Measurements from ENCODE around the gene ST3GAL3.

Gene ST3GAL3

DNA sequence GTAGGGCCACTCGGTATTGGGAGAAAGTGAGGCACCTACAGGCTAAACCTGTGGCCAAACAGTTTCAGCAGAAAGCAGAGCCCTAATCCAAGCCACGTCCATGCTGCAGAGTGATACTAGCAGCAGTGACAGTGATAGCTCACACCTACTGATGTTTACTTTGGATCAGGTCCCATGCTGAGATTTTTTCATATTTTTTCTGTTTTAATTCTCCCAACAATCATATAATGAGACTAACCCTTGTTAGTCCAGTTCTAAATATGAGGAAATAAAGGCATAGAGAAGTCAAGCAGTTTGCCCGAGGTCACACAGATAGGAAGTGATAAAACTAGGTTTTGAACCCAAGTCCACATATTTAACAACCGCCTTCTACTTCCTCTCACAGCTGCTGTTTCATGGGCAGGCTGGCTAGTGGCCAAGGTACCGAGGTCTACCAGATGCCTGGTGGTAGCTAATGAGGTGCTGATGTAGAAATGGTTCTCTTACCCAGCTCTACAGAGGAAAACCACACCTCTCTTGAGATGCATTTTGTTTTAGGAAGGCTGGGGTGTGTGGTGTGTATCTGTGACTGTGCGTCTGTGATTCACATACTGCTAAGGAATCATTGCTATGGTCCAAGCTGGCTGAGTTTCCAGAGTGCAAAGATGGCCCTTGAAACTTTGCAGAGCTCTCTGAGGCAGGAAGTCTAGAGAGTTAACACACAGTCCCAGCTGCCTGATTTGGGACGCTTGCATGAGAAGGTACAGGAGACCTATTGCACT, 146.0 kb downstream of the ST3GAL3 start:
- no peak for DNase-seq

DNA sequence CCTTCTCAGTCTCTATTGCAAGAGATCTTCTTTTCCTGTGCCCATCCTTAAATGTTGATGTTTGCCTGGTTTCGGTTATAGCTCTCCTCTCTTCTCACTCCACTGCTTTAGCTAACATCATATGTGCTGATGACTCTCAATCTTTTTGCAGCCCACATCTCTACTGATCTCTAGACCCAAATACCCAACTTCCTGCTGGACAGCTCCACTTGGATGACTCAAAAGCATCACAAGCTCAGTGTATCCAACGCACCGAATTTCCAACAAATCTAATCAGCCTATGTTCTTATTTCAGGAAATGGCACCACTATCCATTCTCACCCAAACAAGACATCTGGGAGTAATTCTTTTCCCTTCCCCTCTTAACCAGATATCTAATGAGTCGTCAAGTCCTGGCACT, 147.1 kb downstream of the ST3GAL3 start:
- no peak for DNase-seq

DNA sequence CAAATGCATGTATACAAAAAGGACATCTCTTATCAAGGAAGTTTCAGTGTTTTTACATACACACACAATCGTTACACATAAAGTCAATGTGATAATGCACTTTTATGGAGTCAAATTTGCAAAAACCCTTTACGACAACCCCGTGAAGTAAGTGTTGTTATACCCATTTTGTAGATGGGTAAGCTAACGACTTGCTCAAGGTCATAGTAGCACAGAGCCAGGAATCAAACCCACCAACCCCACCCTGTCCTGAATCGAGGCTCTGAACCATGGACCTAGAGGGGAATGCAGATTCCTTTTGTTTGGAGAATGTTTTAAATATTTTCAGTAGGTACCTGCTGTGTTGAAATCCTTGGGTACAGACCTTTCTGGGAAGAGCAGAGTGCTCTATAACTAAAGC, 148.9 kb downstream of the ST3GAL3 start:
- DNase-seq: no peak

DNA sequence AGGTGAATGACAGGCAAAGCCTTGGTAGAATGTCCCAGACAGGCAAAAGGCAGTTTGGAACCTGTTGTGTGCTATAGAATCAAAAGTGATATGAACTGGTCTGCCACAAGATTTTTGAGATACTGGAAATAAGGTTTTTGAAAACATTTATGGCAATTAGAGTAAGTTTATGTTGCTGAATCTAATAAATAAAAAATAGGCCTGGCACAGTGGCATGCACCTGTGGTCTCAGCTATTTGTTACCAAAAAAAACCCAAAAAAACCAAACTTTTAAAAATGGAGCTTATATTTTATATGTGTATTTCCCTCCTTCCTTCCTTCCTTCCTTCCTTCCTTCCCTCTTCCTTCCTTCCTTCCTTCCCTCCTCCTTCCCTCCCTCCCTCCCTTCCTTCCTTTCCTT, 149.8 kb downstream of the ST3GAL3 start:
- no peak for DNase-seq

DNA sequence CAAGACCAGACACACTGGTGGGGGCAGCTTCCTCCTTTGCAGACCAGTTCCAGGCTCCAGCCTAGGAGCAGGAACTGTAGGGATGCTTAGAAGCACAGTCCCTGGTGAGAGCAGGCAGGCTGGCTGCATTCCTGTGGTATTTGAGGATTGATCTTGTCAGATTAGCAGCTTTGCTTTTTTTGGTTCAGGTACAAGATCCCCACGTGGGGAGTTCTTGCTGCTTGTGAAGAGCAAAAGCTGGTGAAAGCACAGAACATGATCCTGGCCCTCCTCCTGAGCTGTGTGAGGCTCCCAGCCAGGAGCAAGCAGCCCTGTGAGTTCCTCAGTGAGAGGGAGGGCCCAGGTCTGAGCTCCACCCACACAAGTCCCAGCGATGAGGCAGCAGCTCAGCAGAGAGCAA, 151.0 kb downstream of the ST3GAL3 start:
- no peak for DNase-seq

DNA sequence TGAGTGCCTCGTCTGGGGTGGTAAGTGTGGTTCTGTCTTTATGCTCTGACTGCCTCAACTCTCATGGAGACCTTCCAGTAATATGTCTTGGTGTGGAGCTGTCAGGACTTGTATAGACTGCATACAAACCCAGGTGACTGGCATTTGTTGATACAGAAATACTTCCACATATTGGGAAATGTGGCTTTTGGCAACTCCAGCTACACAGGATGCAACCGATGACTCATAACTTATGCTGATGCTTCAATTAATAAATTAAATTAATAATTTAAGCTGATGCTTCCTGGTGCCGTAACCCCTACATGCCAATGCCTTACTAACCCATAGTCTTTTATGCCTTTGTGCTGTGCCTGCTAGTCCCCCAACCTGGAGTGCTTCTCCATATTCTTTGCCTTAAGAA, 154.0 kb downstream of the ST3GAL3 start:
- DNase-seq: no peak

DNA sequence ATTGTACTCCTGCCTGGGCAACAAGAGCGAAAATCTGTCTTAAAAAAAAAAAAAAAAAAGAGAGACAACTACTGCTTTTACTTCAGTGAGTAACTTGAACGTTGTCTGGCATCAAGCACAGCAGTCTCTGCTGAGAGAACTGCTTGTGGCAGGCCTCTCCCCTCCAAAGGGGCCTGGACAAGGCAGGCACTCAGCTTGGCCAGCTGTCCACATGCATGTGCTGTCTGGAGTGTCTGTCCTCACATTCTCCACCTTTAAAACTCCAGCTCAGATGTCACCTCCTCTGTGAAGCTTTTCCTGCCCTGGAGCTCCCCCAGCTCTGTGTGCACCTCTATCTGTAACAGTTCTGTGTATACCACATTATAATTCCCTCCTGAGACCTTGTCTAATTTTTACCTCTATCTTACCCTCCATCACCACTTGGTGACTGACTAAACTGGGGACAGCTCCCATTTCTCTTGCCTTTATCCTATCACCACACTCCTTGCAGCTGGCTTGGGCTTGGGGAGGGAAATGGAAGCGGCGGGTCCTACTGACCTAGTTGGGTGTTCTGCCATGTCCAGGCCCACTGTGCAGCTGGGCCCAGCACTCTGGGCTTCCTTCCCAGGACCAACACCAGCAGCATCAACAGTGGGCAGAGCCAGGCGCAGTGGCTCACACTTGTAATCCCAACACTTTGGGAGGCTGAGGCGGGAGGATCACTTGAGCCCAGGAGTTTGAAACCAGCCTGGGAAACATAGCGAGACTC, 154.8 kb downstream of the ST3GAL3 start:
- DNase-seq: no peak

DNA sequence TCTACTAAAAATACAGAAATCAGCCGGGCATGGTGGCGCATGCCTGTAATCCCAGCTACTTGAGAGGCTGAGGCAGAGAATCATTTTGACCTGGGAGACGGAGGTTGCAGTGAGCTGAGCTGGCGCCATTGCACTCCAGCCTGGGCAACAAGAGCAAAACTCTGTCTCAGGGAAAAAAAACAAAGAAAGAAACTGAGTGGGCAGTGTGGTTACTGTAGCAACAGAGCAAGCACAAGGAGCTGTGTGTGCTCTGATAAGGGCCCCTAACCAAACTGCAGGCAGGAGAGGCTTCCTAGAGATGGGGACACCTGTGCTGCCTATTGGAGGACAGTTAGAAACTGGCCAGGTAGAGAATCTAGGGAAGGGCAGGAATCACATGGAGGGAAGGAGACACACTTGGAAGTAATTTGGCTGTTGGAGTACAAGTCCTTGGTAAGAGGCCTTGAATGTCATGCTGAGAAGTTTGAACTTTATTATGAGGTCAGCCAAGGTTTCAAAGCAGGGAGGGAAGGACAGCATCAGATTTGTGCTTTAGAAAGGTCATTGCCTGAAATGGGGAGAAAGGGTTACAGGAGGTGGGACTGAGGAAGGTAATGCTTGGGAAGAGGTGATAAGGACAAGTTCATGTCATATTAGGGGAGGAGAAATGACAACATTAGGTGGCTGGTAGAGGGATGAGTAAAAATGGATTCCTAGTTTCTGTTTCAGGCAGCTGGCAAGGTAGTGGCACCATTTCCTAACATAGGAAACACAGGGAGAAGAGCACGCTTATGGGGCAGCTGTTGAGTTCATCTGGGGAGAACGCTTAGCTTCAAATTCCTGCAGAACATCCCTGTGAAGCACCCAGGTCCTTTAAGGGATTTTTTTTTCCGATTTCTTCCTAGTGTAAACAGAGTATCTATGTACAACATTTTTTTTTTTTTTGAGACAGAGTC, 157.0 kb downstream of the ST3GAL3 start:
- DNase-seq: no peak

DNA sequence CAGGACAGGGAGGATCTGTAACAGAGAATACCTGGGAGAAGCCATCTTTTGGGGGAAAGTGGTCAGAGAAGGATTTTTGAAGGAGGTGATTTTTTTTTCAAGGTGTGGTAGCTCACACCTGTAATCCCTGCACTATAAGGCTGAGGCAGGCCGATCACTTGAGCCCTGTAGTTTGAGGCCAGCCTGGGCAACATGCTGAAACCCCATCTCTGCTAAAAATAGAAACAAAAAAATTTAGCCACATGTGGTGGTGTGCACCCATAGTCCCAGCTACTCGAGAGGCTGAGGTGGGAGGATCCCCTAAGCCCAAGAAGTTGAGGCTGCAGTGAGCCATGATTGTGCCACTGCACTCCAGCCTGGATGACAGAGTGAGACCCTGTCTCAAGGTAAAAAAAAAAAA, 158.9 kb downstream of the ST3GAL3 start:
- DNase-seq: no peak

DNA sequence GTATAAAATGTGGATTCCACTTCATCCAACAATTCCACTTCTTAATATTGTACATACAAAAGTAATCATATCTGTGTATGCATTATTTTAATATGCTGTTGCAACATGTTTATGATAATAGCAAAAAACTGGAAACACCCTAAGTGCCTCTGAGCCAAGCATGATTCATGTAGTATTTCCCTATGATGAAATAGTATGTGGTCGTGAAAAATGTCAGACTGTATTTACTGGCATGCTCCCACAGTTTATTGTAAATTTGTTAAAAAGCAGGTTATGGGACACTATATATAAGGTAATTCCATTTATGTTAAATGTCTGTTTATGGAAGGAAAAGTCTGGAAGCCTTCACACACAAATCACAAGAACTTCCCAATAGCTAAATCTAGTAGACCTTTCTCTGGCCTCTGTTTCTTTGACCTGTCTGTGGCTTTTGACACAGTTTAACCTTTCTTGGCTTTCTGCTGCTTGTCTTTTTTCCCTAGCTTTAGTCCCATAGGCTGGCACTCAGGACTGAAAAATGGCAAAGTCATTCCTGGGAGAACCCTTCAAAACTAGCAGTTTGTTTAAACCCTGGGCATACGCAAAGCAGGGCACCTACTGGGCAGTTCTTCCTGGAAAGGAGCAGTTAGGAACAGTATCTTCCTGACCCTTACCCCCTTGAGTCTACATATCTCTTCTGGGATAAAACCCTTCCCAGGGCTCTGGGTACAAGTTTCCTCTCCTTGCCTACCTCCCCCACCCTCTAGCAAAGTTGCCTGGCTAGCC, 160.8 kb downstream of the ST3GAL3 start:
- DNase-seq: no peak

DNA sequence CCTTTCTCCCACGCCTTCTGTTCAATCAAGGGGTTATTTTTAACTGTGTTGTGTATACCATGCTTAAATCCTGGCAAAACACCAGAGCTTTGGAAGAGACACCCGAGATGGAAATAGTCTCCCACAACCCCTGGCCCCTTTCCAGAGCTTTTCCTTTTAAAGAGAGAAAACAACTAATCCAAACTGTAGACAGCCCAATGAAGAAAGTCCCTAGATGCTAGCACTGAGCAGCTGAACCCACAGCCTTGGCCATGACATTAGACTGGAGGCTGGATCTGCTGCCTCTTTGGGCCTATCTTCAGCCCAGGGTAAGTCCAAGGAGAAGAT, 161.4 kb downstream of the ST3GAL3 start:
- DNase-seq: no peak

DNA sequence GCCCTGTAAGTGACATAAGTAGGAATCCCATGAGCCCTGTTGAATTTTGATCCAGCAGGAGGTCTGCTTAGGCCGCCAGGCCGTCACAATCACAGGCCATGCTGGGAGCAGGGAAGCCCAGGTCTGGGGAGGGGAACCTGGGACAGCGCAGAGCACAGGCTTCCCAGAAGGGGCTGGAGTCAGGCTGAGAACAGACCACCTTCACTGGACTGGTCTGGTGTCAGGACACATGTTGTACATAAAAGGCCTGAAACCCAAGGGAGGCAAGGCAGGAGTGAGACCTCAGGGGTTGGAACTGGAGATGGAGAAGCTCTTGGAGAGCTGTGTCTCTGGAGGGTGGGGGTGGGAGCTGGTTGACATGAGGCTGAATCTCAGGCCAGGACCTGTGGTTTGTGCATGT, 163.0 kb downstream of the ST3GAL3 start:
- DNase-seq: no peak

DNA sequence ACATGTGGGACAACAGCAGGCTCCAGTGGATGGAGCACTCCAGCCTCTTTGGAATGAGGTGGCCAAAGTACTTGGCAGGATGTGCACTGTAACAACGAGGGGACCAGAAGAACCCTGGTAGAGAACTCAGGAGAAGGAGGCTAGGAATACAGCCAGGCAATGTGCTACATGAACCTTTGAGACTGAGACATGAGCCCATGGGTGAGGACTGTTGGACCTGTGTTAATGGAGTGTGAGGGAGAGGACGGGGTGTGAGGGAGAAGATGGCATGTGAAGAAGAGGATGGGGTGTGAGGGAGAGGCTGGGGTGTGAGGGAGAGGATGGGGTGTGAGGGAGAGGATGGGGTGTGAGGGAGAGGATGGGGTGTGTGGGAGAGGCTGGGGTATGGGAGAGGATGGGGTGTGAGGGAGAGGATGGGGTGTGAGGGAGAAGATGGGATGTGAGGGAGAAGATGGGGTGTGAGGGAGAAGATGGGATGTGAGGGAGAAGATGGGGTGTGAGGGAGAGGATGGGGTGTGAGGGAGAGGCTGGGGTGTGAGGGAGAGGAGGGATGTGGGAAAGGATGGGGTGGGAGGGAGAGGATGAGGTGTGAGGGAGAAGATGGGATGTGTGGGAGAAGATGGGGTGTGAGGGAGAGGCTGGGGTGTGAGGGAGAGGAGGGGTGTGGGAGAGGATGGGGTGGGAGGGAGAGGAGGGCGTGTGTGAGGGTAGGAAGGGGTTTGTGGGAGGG, 164.0 kb downstream of the ST3GAL3 start:
- no peak for DNase-seq

DNA sequence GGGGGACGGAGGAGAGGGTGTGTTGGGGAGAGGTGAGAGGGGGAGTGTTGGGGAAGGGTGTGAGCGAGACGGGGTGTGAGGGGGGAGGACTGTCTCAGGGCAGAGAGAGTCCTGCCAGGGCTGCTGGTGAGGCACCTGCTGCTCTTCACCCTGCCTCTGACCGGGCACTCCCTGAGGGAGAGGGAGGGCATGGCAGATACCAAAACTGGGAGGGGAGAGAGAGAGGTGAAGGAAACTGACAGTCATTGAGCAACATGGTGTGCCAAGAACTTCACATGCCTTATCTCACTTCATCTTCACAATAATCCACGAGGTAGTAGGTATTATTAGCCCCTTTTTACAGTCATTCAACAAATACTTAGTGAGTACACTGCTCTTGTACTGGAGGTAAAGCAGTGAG, 164.9 kb downstream of the ST3GAL3 start:
- DNase-seq: no peak

DNA sequence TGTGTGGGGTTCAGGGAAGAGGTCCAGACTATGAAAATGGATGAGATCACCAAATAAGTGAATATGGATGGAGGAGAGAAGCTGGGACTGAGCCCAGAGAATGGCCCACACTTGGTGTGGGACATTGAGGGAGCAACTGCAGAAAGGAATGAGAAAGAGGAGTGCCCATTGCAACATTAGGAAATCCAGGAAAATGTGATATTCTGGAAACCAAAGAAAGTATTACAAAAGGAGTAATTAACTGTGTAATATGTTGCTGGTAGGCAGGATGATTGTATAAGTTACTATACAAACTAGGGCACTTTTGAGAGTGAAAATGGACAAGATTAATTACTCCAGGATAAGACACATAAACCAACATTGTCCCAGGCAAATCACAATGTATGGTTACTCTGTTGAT, 166.5 kb downstream of the ST3GAL3 start:
- no peak for DNase-seq

DNA sequence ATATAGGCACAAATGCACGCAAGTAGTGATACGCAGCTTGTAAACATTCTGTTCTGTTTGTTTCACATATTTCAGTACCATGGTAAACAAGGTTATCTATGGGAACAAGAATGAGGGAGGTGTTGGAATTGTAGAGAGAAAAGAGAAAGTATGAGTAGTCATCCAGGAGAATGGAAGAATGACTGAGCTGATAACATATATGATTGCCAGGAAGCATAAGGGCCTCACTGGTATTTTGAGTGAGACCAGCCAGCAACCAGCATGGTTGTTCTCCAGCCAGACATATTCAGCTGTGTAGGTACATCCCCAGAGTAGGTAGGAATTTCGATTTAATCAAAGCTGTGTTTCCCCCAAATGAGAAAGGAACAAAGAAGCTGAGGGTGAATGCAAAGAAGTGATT, 167.4 kb downstream of the ST3GAL3 start:
- no peak for DNase-seq

DNA sequence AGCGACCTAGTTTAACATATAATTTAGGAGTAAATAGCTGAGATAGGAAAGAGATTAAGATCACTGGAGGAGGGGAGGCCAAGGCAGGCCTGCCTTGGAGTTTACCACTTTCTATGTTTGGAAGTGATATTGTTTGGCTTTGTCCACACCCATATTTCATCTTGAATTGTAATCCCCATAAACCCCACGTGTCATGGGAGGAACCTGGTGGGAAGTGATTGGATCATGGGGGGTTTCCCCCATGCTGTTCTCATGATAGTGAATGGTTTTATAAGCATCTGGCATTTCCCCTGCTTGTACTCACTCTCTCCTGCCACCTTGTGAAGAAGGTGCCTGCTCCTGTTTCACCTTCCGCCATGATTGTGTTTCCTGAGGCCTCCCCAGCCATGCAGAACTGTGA, 168.0 kb downstream of the ST3GAL3 start:
- no peak for DNase-seq

DNA sequence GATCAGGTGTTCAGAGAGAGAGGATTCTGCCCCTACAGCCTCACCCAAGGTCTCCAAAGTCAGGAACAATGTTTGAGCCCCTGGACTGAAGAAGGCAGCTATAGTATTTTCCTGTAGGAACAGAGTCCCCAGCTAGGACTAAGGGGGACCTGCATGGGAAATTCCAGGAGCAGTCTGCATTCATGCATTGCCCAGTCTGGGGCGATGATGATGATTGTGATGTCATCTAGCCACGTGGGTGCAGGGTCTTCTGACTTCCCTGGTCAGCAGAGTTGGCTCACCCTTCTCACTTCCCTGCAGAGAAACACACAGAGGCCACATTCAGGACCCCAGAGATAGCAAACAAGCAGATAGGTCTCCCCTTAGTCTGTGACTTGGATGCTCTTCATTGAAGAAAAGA, 169.8 kb downstream of the ST3GAL3 start:
- DNase-seq: no peak

DNA sequence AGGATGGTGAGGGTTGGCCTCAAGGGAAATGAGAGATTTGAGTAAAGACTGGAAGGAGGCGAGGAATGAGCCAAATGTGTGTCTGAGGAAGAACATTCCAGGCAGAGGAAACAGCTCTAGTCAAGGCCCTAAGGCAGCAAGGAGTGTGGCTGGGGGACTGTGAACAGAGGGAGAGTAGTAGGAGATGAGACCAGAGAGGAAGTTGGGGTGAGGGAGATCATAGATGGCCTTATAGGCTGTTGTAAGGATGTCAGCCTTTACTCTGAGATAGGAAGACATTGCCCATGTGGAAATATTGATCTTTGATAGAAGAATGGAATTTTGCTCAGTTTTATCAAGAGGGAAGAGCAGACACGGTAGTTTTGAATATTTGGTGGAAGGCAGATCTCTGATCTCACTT, 171.1 kb downstream of the ST3GAL3 start:
- no peak for DNase-seq

DNA sequence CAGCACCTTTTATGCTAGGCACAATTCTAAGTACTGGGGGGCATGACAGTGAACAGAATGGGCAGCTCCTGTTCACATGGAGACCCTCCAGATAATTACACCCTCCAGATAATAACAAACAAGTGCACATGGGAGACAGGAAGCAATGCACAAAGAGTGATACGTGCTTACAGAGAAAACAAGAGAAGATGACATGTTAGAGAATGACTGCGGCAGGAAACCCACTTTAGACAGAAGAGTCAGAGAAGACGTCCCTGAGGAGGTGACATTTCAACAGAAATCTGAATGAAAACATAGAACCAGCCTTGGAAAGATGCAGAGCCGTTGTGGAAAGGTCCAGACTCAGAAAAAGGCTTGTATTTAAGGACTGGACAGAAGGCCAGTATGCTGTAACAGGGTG, 171.5 kb downstream of the ST3GAL3 start:
- DNase-seq: no peak

DNA sequence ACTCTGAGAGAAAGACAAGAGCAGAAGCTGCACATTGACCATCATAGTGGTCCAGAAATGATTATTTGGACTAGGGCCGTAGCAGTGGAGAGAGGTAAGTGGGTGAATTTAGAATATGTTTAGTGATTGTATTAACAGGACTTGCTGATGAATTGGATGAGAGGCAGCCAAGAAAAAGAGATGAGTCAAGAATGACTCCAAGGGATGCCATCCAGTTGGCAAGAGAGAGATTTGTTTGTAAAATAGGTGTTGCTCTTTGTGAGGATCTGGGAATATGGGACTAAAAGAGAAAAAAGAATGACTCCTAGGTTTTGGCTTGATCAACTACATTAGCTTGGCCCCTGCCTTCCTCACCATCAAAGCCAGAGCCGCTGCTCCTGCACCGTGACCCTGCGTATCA, 172.1 kb downstream of the ST3GAL3 start:
- DNase-seq: no peak

DNA sequence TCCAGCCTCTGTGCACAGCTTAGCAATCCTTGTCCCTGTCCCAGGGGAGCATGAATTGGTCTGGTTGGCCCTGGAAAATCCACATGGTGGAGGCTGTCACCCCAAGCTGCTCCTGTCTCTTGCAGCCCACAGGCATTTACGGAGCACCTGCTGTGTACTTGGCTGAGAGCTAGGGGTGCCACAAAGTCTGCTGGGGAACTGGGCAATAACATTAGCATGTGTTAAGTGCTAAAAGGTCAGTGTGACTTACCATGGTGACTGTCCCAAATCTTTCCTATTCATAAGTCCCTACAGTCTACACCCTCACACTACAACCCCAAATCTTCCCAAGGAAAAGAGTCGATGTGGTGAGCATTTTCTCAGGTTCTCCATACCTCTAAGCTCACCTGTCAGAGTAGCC, 172.7 kb downstream of the ST3GAL3 start:
- no peak for DNase-seq
